Upper lobe of right lung (tissue), 1 donor: Measurements from ENCODE around the gene SLC25A21. TPM values are rescaled to one million over a fixed set of nuclear protein-coding genes. Genes with fewer than 3 reads are reported as not detected.

Experiments used
- ATAC-seq: fragments of 200-7000 bp; cut with Tn5 transposase; one replicate; pipeline ENCODE4 v1.9.1; 2020; ENCODE audit warnings: mild to moderate bottlenecking, moderate library complexity
- DNase-seq: peaks from one replicate; pipeline ENCODE4 v3.0.0-alpha.2; 2020
- H3K27ac ChIP-seq: fragments of 200-600 bp; one replicate; pipeline ENCODE4 v1.8.0; 2022
- H3K27me3 ChIP-seq: fragments of 200-600 bp; one replicate; pipeline ENCODE4 v1.8.0; 2022; ENCODE audit warnings: mild to moderate bottlenecking
- H3K36me3 ChIP-seq: fragments of 200-600 bp; one replicate; pipeline ENCODE4 v1.8.0; 2022
- H3K4me1 ChIP-seq: fragments of 200-600 bp; one replicate; pipeline ENCODE4 v1.8.0; 2022
- H3K4me3 ChIP-seq: fragments of 200-600 bp; one replicate; pipeline ENCODE4 v1.8.0; 2022; ENCODE audit warnings: mild to moderate bottlenecking
- H3K9me3 ChIP-seq: fragments of 200-600 bp; one replicate; pipeline ENCODE4 v1.8.0; 2022
- intact Hi-C: fragments of 100-400 bp; cut with DNase I; formaldehyde crosslinking; loops from one replicate; pipeline ENCODE4 v1.11.0; 2022
- total RNA-seq: library from RNA; stranded (reverse); fragmentation: NEBNext Ultra II Directional; extraction: Animal tissue kit (Norgen Biotek cat#: 25700); gene quantifications from one replicate; pipeline ENCODE4 v1.2.1, GENCODE V29; 2021
- TF ChIP-seq, protein P1 (sequence below): fragments of 200-600 bp; IDR thresholded peaks from one replicate; pipeline ENCODE4 v1.8.0; 2022; ENCODE audit warnings: antibody characterized with exemption
- donor health status: DM: no; HTN: yes; CAD: no; lungs with severe emphysema.

SLC25A21 gene
- total RNA-seq, 1 donor from 2014 or later, result 0.35 TPM

DNA sequence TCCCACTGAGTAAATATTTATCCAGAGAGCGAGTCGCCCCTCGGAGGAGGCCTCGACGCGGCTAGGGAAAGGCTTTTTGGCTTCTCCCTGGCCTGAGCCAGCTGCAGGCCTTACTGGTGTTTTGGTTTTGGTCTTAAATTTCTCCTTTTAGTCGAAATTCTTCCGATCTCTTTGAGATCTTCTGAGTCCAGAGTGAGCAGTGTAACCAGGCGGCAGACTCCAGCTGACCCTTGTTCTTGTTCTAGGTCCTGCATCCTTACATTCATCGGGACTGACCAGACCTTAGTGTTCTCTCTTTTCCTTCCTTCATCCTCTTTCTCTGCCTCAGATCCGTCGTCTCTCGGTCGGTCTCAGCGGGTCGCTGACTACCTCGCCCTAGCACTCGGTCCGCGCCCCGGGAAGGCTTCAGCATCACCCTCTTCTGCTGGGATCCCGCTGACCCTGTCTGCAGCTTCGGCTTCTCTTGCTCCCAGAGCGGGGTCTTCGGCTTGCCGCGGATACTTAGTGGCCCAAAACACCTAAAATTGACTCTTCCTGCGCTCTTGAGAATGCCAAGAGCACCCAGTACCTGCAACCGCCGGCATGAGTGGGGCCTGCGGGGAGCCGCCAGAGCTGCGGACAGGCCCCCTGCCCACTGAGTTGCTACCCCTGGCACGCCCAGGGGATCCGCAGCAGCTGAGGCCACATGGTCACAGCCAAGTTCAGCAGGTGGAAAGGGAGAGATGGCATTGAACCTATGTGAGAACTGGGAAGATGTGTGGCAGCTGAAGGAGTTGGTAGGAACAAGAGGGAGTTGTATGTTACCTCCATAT is 513.2 kb downstream of the SLC25A21 start:
- H3K4me1 ChIP-seq, result peaks cover 38% of the 10 kb centered on the region
- DNase-seq, result no peak
- ATAC-seq, result no peak
- H3K27ac ChIP-seq, result no peak overlapping the region
- intact Hi-C loops, result no loop called here
- H3K9me3 ChIP-seq, result no peaks in the 10 kb centered on the region
- no peak overlapping the region for H3K4me3 ChIP-seq
- peaks cover 100% of the 10 kb centered on the region for H3K27me3 ChIP-seq
- TF ChIP-seq, protein P1, sequence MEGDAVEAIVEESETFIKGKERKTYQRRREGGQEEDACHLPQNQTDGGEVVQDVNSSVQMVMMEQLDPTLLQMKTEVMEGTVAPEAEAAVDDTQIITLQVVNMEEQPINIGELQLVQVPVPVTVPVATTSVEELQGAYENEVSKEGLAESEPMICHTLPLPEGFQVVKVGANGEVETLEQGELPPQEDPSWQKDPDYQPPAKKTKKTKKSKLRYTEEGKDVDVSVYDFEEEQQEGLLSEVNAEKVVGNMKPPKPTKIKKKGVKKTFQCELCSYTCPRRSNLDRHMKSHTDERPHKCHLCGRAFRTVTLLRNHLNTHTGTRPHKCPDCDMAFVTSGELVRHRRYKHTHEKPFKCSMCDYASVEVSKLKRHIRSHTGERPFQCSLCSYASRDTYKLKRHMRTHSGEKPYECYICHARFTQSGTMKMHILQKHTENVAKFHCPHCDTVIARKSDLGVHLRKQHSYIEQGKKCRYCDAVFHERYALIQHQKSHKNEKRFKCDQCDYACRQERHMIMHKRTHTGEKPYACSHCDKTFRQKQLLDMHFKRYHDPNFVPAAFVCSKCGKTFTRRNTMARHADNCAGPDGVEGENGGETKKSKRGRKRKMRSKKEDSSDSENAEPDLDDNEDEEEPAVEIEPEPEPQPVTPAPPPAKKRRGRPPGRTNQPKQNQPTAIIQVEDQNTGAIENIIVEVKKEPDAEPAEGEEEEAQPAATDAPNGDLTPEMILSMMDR, result no peak
- H3K36me3 ChIP-seq, result no peaks in the 10 kb centered on the region

DNA sequence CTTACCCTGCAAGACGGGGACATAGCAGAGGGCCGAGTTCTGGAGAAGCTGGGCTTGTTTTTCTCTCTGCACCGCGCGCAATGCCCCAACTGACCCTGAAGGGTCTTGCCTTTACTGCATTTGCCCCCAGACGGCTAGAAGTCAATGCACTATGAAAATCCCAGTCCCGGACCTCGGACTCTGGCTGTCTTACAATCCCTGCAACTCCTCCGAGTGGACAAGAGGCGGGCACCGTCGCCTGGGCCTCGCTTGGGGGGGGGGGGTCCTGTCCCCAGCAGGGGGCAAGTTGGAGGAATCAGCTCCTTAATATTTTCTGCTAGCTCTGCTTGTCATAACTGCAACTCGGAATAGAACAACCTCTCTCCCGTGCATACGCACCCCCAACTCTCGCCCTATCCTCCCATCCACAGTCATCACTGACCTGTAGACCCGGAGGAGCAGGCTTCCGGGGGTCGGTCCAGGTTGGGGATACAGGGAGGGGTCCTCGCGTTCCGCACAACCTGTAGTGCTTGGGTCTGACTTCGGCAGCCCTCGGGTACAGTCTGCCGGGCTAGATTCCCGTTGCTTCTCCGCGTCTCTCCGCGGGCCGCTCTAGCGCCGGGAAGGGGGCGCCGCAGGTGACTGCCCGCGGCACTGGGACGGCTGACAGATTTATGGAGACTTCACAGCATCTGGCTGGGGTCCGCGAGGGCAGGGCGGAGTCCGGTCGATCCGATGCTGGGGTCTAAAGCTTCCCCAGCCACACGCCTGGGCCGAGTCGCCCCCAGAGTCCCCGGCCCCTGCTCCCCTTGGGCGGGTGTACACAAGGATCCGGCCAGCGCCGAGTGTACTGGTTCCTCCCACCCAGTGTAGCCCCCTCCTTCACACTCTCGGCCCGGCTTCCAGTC is 514.0 kb downstream of the SLC25A21 start:
- intact Hi-C loops, result no loop called here
- ATAC-seq, result no peak
- Histone ChIP-seq H3K9me3 (no peaks in the 10 kb centered on the region), H3K27ac (no peak overlapping the region), H3K4me1 (peaks cover 29% of the 10 kb centered on the region), H3K27me3 (peaks cover 100% of the 10 kb centered on the region), H3K4me3 (no peak overlapping the region), H3K36me3 (no peaks in the 10 kb centered on the region)
- TF ChIP-seq, protein P1, result no peak
- DNase-seq, result no peak

DNA sequence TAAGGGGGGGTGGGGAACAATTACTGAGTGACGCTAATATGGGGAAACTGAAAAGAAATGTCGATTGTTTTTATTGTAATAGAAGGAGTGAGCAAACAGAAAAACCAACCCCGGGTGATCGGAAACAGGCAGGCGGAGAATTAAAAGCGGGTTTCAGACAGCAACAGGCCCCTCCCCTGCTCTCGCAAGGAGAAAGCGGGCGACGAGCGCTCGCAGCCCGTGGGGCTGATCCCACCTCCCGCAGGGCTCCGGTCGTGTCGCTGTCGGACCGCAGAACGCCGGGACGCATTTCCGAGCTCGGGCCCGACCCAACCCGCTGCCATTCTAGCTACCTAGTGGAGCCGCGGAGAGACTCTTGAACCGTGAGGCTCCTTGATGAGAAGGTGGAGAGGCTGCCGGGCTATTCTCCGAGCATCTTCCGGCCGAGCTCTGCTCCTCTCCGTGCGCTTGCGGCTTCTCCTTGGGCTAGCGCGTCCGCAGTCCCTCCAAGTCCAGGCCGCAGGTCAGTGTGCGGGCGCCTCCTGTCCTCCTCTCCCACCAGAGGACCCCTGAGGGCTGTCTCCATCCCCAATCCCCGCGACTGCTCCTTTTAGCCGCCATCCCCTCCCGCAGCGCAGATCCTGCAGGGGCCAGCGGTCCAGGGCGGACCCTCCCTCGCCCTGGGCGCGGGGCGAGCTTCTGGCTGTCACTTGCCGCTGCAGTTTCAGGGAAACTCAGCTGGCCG is 514.8 kb downstream of the SLC25A21 start:
- Histone ChIP-seq H3K9me3 (no peaks in the 10 kb centered on the region), H3K4me3 (peak overlapping the region; percentile 5), H3K4me1 (peaks cover 21% of the 10 kb centered on the region), H3K27ac (no peak overlapping the region), H3K36me3 (no peaks in the 10 kb centered on the region), H3K27me3 (peaks cover 100% of the 10 kb centered on the region)
- intact Hi-C loops, result no loop called here
- TF ChIP-seq, protein P1, result no peak
- no peak for ATAC-seq
- no peak for DNase-seq

DNA sequence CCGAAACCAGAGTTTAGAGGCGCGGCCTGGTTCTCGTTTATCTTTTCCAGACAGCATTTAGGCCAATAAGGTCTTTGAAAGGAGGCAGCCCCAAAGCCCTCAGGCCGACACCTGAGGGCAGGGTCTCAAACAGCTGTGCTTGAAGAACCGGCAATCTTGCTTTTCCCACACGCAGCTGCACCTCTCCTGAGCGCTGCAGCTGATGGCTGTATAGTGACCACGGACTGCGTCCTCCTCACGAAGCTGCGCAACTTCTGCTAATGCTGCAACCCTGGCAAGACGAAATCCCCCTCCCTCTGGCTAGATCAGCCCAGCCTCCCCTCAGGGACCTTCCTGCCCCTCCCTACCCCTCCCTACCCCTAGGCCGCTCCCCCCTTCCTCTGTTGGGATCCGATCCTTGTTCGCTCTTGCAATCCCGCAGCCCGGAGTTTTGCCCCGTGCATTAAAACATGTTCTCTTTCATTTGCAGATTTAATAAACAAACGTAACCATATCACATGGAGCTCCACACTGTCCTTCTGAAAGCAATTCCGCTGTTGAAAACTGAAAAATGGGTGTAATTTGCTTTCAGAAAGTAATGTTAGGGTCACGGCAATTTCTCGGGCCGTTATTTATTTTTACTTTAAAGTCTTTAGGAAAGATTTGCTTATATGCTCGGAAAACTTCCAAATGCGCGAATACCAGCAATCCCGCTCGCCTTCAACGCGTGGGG is 515.6 kb downstream of the SLC25A21 start:
- TF ChIP-seq, protein P1, result no peak
- Histone ChIP-seq H3K36me3 (no peaks in the 10 kb centered on the region), H3K4me1 (peaks cover 17% of the 10 kb centered on the region), H3K27me3 (peaks cover 100% of the 10 kb centered on the region), H3K4me3 (peak overlapping the region; percentile 5), H3K27ac (no peak overlapping the region), H3K9me3 (no peaks in the 10 kb centered on the region)
- ATAC-seq (no peak), DNase-seq (no peak)
- intact Hi-C loops, result no loop called here
